Hepatocyte (in vitro differentiated cells): ENCODE measurements around the gene SEC14L2. TPM values are rescaled to one million over a fixed set of nuclear protein-coding genes. Genes with fewer than 3 reads are reported as not detected.
A peak's percentile ranks its signal among the peaks of the same experiment; 100 is the strongest.
"Not testable (repeated sequence)": the region's sequence is repeated elsewhere in the genome, so short reads cannot be mapped to it uniquely, and the experiment has no call there.

Source experiments
- DNase-seq: peaks from one replicate; pipeline ENCODE4 v3.0.0-alpha.2; 2016; ENCODE audit warnings: low spot score
- H2AFZ ChIP-seq: fragments of 200-600 bp; sonication (generic); 2 replicates; pipeline ENCODE4 v1.6.0; 2016; ENCODE audit warnings: antibody characterized with exemption, mild to moderate bottlenecking
- H3K27ac ChIP-seq: fragments of 200-600 bp; sonication (generic); 2 replicates; pipeline ENCODE4 v1.5.1; 2016; ENCODE audit warnings: mild to moderate bottlenecking
- H3K27me3 ChIP-seq: fragments of 200-600 bp; sonication (generic); 2 replicates; pipeline ENCODE4 v1.6.1; 2016
- H3K36me3 ChIP-seq: fragments of 200-600 bp; sonication (generic); replicated peaks from 2 replicates; pipeline ENCODE4 v1.5.1; 2016; ENCODE audit warnings: low read depth; ENCODE audit not compliant: insufficient read depth
- H3K4me1 ChIP-seq: fragments of 200-600 bp; sonication (generic); 2 replicates; pipeline ENCODE4 v1.5.1; 2016; ENCODE audit warnings: mild to moderate bottlenecking, moderate library complexity; ENCODE audit not compliant: insufficient read depth
- H3K4me2 ChIP-seq: fragments of 200-600 bp; sonication (generic); 2 replicates; pipeline ENCODE4 v1.6.0; 2016
- H3K4me3 ChIP-seq: fragments of 200-600 bp; sonication (generic); 2 replicates; pipeline ENCODE4 v1.5.1; 2016; ENCODE audit warnings: mild to moderate bottlenecking
- H3K79me2 ChIP-seq: fragments of 200-600 bp; sonication (generic); 2 replicates; pipeline ENCODE4 v1.6.0; 2017; ENCODE audit warnings: mild to moderate bottlenecking
- H3K9me2 ChIP-seq: fragments of 200-600 bp; sonication (generic); replicated peaks from 2 replicates; pipeline ENCODE4 v1.6.0; 2017; ENCODE audit warnings: mild to moderate bottlenecking; ENCODE audit not compliant: insufficient read depth
- H3K9me3 ChIP-seq: fragments of 200-600 bp; sonication (generic); 2 replicates; pipeline ENCODE4 v1.5.1; 2016; ENCODE audit warnings: low read depth, mild to moderate bottlenecking
- H4K20me1 ChIP-seq: fragments of 200-600 bp; sonication (generic); 2 replicates; pipeline ENCODE4 v1.6.0; 2016; ENCODE audit warnings: mild to moderate bottlenecking; ENCODE audit not compliant: insufficient read depth, poor library complexity, severe bottlenecking
- EZH2 ChIP-seq: fragments of 200-600 bp; sonication (generic); IDR thresholded peaks from 2 replicates; pipeline ENCODE4 v1.6.1; 2016; ENCODE audit warnings: antibody characterized with exemption, mild to moderate bottlenecking, borderline replicate concordance
- EZH2phosphoT487 ChIP-seq: fragments of 200-600 bp; sonication (generic); IDR thresholded peaks from one replicate; pipeline ENCODE4 v1.6.1; 2018; ENCODE audit warnings: antibody characterized with exemption, mild to moderate bottlenecking, low read depth, moderate library complexity; ENCODE audit not compliant: unreplicated experiment, severe bottlenecking
- WGBS: methylation state at CpG from one replicate; pipeline ENCODE4 v1.1.6; 2016; ENCODE audit warnings: low lambda C conversion rate; ENCODE audit errors: missing lambda C conversion rate; 5-methylcytosine and 5-hydroxymethylcytosine counted together
- polyA plus RNA-seq: library from polyadenylated mRNA; unstranded; fragments of >200 nt; fragmentation: Nextera tagmentation; extraction: Ambion mirVana; gene quantifications from 2 replicates; pipeline ENCODE4 v1.2.1, GENCODE V29; 2016
- total RNA-seq: library from RNA; depleted of rRNA; stranded (reverse); fragments of >200 nt; gene quantifications from 2 replicates; pipeline ENCODE4 v1.2.3, GENCODE V29; 2014
- TF ChIP-seq, protein P1 (sequence below): fragments of 200-600 bp; sonication (generic); IDR thresholded peaks from 2 replicates; pipeline ENCODE4 v1.5.1; 2016; ENCODE audit warnings: antibody characterized with exemption, mild to moderate bottlenecking; ENCODE audit not compliant: poor library complexity

The SEC14L2 gene
- total and polyA plus RNA-seq, 2 experiments from 2014 or later = 9.9 to 10.9 TPM

DNA sequence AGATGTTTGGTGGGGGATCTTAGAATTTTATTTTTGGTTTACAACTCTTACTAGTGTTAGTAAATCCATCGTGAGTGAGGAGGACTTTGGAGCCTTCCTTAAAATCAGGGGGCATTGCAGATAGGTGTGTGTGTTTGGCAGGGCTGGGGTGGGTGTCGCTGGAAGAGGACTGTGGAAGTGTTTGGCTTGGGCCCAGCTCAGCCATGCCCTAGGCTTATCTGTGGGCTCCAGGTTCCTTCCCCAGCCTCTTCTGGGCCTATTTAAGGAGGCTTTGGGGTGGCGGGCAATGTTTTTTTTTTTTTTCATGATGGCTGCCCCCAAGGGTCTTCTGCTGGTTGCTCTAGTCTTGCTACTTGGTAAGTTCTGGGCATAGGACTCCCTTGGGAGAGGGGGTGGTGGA is 50.8 kb downstream of the SEC14L2 start:
- WGBS = 91% methylated on average over 3 of the region's 3 CpGs
- no peak for TF ChIP-seq EZH2
- TF ChIP-seq, protein P1, sequence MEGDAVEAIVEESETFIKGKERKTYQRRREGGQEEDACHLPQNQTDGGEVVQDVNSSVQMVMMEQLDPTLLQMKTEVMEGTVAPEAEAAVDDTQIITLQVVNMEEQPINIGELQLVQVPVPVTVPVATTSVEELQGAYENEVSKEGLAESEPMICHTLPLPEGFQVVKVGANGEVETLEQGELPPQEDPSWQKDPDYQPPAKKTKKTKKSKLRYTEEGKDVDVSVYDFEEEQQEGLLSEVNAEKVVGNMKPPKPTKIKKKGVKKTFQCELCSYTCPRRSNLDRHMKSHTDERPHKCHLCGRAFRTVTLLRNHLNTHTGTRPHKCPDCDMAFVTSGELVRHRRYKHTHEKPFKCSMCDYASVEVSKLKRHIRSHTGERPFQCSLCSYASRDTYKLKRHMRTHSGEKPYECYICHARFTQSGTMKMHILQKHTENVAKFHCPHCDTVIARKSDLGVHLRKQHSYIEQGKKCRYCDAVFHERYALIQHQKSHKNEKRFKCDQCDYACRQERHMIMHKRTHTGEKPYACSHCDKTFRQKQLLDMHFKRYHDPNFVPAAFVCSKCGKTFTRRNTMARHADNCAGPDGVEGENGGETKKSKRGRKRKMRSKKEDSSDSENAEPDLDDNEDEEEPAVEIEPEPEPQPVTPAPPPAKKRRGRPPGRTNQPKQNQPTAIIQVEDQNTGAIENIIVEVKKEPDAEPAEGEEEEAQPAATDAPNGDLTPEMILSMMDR = no peak
- no peak for TF ChIP-seq EZH2phosphoT487
- no peak for DNase-seq

DNA sequence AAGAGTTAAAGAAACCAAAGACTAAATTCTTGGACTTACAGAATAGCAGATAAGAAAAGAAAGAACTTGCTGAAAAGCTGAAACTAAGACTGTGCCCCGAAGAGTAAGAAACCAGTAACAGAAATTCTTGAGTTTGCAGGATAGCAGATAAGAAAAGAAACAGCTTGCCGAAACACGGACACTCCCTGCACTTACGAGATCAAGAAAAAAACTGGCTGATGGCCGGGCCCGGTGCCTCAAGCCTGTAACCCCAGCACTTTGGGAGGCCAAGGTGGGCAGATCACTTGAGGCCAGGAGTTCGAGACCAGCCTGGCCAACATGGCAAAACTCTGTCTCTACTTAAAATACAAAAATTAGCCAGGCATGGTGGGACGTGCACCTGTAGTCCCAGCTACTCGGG is 54.7 kb downstream of the SEC14L2 start:
- WGBS = 40% methylated on average over 9 of the region's 9 CpGs
- not testable (repeated sequence) for H3K27ac ChIP-seq

More for the DNA sequence above, 50.8 kb downstream of the SEC14L2 start:
- no peak overlapping the region for H3K27ac ChIP-seq
- no peaks in the 10 kb centered on the region for H3K9me2 ChIP-seq
- no peaks in the 10 kb centered on the region for H3K9me3 ChIP-seq
- H3K4me1 ChIP-seq = no peaks in the 10 kb centered on the region
- no peak overlapping the region for H3K4me2 ChIP-seq
- no peaks in the 10 kb centered on the region for H3K36me3 ChIP-seq
- no peak overlapping the region for H3K4me3 ChIP-seq
- H2AFZ ChIP-seq = no peak overlapping the region
- no peaks in the 10 kb centered on the region for H3K79me2 ChIP-seq
- H3K27me3 ChIP-seq = no peaks in the 10 kb centered on the region
- H4K20me1 ChIP-seq = no peaks in the 10 kb centered on the region

DNA sequence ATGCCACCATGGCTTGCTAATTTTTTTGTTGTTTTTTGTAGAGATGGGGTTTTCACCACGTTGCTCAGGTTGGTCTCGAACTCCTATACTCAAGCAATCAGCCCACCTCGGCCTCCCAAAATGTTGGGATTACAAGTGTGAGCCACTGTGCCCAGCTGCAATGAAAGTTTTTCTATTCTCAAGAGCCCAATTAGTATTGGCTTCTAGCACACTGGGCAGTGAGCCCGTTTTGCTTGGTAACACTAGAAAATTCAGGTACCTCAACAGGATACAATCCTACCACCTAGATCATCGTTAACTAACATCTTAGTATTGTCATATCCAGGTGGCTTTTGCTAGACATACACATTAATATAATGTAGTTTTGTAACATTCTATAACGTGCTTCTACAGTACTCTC is 56.0 kb downstream of the SEC14L2 start:
- Histone ChIP-seq H3K79me2 (no peaks in the 10 kb centered on the region), H3K4me2 (no peak overlapping the region), H3K27ac (no peak overlapping the region), H3K27me3 (no peaks in the 10 kb centered on the region), H3K9me2 (no peaks in the 10 kb centered on the region), H3K4me1 (no peaks in the 10 kb centered on the region), H3K4me3 (no peak overlapping the region), H4K20me1 (no peaks in the 10 kb centered on the region), H3K36me3 (no peaks in the 10 kb centered on the region), H3K9me3 (no peaks in the 10 kb centered on the region), H2AFZ (no peak overlapping the region)
- TF ChIP-seq EZH2 (no peak), EZH2phosphoT487 (no peak)
- TF ChIP-seq, protein P1 = no peak
- DNase-seq = no peak
- 83% methylated on average over 6 of the region's 6 CpGs for WGBS

More for the DNA sequence above, 54.7 kb downstream of the SEC14L2 start:
- not testable (repeated sequence) for H3K9me2 ChIP-seq, H3K9me3 ChIP-seq, DNase-seq, H3K36me3 ChIP-seq, H2AFZ ChIP-seq, H3K79me2 ChIP-seq, H3K4me1 ChIP-seq, H4K20me1 ChIP-seq, H3K4me3 ChIP-seq, H3K27me3 ChIP-seq
- peak overlapping the region; percentile 55 for H3K4me2 ChIP-seq

DNA sequence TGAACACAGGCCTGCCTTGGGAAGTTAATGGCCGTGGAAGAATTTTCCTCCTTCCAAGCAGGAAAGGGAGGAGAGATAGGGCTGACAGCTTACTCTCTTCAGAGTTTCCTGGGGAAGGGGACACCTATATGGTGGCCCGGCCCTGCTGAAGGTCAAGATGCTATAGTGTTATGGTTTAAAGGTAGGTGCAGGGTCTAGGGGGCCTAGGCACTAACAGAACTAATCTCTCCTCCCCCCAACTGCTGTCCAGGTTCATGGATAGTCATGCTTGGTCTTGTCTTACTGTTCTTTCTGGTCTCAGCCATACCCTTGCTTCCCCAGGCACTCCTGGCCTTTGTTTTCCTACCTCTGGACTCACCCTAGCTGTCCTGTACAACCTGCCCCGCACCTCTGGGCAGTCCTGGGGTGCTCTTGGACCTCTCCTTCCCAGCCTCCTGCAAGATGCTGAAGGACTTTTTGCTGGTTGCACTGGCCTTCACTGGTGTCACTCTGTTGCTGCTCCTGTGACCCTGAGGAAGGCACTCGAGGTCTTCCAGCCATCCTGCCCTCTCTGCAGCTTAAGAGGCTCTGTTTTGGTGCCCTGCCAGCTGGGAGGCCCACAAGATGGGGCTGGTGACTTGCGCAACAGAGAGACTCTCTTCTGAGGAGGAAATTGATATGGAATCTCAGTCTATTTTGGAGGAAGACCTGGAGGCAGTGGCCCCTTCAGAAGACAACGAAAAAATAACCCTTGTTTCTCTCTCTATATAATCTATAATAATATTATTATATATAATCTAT is 57.1 kb downstream of the SEC14L2 start:
- Histone ChIP-seq H3K4me3 (no peak overlapping the region), H3K4me1 (no peaks in the 10 kb centered on the region), H3K9me2 (no peaks in the 10 kb centered on the region), H2AFZ (no peak overlapping the region), H4K20me1 (no peaks in the 10 kb centered on the region), H3K36me3 (no peaks in the 10 kb centered on the region), H3K4me2 (no peak overlapping the region), H3K9me3 (no peaks in the 10 kb centered on the region), H3K27ac (no peak overlapping the region), H3K79me2 (no peaks in the 10 kb centered on the region), H3K27me3 (no peaks in the 10 kb centered on the region)
- 79% methylated on average over 6 of the region's 6 CpGs for WGBS
- TF ChIP-seq EZH2 (no peak), EZH2phosphoT487 (no peak)
- TF ChIP-seq, protein P1 = peak; percentile 12
- DNase-seq = no peak
